OCI-LY3 (cell line): ENCODE results near the gene NDE1.

Experiments
- H2AFZ ChIP-seq: fragments of 200-600, 300-600 bp; shearing (Covaris generic); 2 replicates; pipeline ENCODE4 v1.6.0; 2014; ENCODE audit warnings: antibody characterized with exemption, low read depth, low read length
- H3K27ac ChIP-seq: fragments of 200-600, 300-600 bp; sonication (generic); 2 replicates; pipeline ENCODE4 v1.5.1; 2014; ENCODE audit warnings: mild to moderate bottlenecking, low read length, moderate library complexity, mixed read lengths
- H3K27me3 ChIP-seq: fragments of 200-600, 300-600 bp; sonication (generic); 2 replicates; pipeline ENCODE4 v1.6.1; 2014; ENCODE audit warnings: low read depth, low read length, mixed read lengths
- H3K36me3 ChIP-seq: fragments of 200-600, 300-600 bp; sonication (generic); replicated peaks from 2 replicates; pipeline ENCODE3; 2014; ENCODE audit warnings: low read depth, low read length, mixed read lengths
- H3K4me1 ChIP-seq: fragments of 300-600, 200-600 bp; sonication (generic); 2 replicates; pipeline ENCODE4 v1.6.1; 2014; ENCODE audit warnings: low read length, mixed read lengths
- H3K4me2 ChIP-seq: fragments of 200-600, 300-600 bp; sonication (generic); 2 replicates; pipeline ENCODE4 v1.6.1; 2014; ENCODE audit warnings: low read length, mixed read lengths
- H3K4me3 ChIP-seq: fragments of 300-600, 200-600 bp; sonication (generic); 2 replicates; pipeline ENCODE4 v1.5.1; 2014; ENCODE audit warnings: antibody characterized with exemption, mild to moderate bottlenecking, low read length, moderate library complexity
- H3K79me2 ChIP-seq: fragments of 300-600, 200-600 bp; shearing (Covaris generic); 2 replicates; pipeline ENCODE4 v1.6.1; 2014; ENCODE audit warnings: mild to moderate bottlenecking, low read length, mixed read lengths
- H3K9ac ChIP-seq: fragments of 300-600, 200-600 bp; shearing (Covaris generic); 2 replicates; pipeline ENCODE4 v1.6.0; 2014; ENCODE audit warnings: mild to moderate bottlenecking, low read length, moderate library complexity
- H3K9me3 ChIP-seq: fragments of 200-600, 300-600 bp; shearing (Covaris generic); 2 replicates; pipeline ENCODE4 v1.6.1; 2014; ENCODE audit warnings: low read length, mixed read lengths; ENCODE audit not compliant: insufficient read depth
- H4K20me1 ChIP-seq: fragments of 200-600, 300-600 bp; sonication (generic); 2 replicates; pipeline ENCODE4 v1.6.1; 2016; ENCODE audit warnings: low read length, mixed read lengths; ENCODE audit not compliant: insufficient read depth
- CTCF ChIP-seq: fragments of 200-600, 300-600 bp; sonication (generic); IDR thresholded peaks from 2 replicates; pipeline ENCODE4 v1.5.1; 2014; ENCODE audit warnings: antibody characterized with exemption, low read length, low read depth
- EZH2phosphoT487 ChIP-seq: fragments of 200-600 bp; shearing (Covaris generic); IDR thresholded peaks from 2 replicates; pipeline ENCODE4 v1.6.1; 2018; ENCODE audit warnings: antibody characterized with exemption, mixed run types, low read depth

Gene NDE1

DNA sequence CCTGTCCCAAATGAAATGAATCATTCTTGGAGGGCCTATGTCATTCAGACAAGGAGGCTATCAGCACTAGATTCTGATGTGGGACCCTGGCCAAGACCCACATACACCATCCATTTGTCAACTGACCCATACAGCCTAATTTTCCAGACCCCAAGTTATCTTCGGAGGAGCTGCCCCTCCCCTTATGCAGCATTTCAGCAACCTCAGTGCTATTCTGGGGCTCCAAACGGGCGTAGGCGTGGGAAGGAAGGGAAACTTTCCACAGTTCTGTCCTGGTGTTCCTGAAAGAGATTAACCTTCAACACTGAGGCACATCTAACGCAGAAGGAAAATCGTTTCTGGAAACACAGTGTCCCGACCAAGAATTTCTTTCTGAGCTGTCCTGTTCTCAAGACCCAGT lies 120.1 kb downstream of the NDE1 start:
- H3K4me2 ChIP-seq = no peak overlapping the region
- H2AFZ ChIP-seq = no peak overlapping the region
- no peaks in the 10 kb centered on the region for H3K36me3 ChIP-seq
- H3K27ac ChIP-seq = no peak overlapping the region
- no peaks in the 10 kb centered on the region for H3K79me2 ChIP-seq
- H3K4me1 ChIP-seq = peaks cover 3% of the 10 kb centered on the region
- H3K4me3 ChIP-seq = no peak overlapping the region
- peaks cover 18% of the 10 kb centered on the region for H3K27me3 ChIP-seq
- H3K9me3 ChIP-seq = no peaks in the 10 kb centered on the region
- H3K9ac ChIP-seq = no peak overlapping the region
- TF ChIP-seq EZH2phosphoT487 (no peak), CTCF (no peak)
- no peaks in the 10 kb centered on the region for H4K20me1 ChIP-seq

DNA sequence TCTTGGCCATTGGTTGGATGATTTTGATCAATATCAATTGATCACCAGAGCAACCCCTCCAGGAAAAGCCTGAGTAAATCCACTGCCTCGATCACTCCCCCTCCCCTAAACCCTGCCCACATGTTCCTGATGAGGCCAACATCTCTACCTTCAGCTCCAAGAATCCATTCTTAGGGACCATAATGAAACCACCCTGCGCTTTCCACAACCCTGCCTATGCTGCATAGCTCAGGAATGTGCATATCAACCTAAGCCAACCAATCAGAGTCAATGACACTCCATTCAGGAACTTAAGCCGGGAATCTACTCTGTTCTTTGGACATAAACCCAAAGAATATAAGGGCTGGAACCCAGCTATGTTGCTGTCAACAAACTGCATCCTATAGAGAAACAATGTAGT lies 120.5 kb downstream of the NDE1 start:
- H3K27ac ChIP-seq = no peak overlapping the region
- H3K9me3 ChIP-seq = no peaks in the 10 kb centered on the region
- H2AFZ ChIP-seq = no peak overlapping the region
- no peak overlapping the region for H3K4me3 ChIP-seq
- H3K79me2 ChIP-seq = no peaks in the 10 kb centered on the region
- peaks cover 18% of the 10 kb centered on the region for H3K27me3 ChIP-seq
- no peak overlapping the region for H3K4me2 ChIP-seq
- peaks cover 3% of the 10 kb centered on the region for H3K4me1 ChIP-seq
- H3K9ac ChIP-seq = no peak overlapping the region
- TF ChIP-seq EZH2phosphoT487 = no peak
- no peak for TF ChIP-seq CTCF
- no peaks in the 10 kb centered on the region for H3K36me3 ChIP-seq
- H4K20me1 ChIP-seq = no peaks in the 10 kb centered on the region

DNA sequence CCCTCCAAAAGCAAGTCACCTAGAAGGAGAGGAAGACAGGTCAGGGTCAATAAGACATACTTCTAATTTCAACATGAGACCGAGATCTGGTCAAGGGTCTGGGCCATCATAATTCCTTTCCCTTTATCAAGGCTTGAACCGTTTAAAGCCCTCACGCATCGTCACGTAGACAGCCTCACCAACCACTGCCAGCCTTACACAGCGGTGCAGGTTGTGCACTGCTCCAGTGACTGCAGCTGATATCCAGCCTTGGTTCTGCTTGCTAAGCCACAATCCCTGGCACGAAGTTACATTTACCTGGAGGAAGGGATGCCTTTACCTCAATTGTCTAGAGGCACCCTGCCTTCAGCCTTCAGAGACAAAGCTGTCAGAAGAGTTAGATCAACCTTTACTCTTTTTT lies 121.6 kb downstream of the NDE1 start:
- H3K27me3 ChIP-seq = peaks cover 18% of the 10 kb centered on the region
- TF ChIP-seq EZH2phosphoT487 (no peak), CTCF (no peak)
- no peak overlapping the region for H3K4me2 ChIP-seq
- no peaks in the 10 kb centered on the region for H3K79me2 ChIP-seq
- H3K9me3 ChIP-seq = no peaks in the 10 kb centered on the region
- no peak overlapping the region for H3K9ac ChIP-seq
- H3K4me1 ChIP-seq = no peaks in the 10 kb centered on the region
- H2AFZ ChIP-seq = no peak overlapping the region
- no peak overlapping the region for H3K4me3 ChIP-seq
- no peaks in the 10 kb centered on the region for H3K36me3 ChIP-seq
- H4K20me1 ChIP-seq = no peaks in the 10 kb centered on the region
- H3K27ac ChIP-seq = no peak overlapping the region

DNA sequence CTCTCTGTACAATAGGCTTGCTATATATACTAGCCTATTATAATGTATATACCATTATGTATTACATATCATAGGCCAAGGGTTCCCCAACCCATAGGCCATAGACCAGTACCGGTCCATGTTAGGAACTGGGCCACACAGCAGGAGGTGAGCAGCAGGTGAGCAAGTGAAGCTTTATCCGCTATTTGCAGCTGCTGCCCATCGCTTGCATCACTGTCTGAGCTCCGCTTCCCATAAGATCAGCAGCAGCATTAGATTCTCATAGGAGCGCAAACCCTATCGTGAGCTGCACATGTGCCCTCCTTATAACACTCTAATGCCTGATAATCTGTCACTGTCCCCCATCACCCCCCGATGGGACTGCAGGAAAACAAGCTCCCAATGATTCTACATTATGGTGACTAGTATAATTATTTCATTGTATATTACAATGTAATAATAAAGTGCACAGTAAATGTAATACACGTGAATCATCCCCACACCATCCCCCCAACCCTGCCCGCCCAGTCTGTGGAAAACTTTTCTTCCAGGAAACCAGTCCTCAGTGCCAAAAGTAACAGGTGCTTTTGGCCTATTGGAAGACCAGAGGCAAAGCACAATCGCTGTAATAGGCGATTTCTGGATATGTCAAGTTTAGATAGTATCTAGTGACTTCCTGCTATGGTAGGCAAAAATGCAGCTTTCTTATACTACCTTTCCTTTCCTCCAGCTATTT lies 122.7 kb downstream of the NDE1 start:
- Histone ChIP-seq H3K9me3 (no peaks in the 10 kb centered on the region), H3K27me3 (peaks cover 18% of the 10 kb centered on the region), H3K4me1 (no peaks in the 10 kb centered on the region), H3K36me3 (no peaks in the 10 kb centered on the region), H3K4me2 (no peak overlapping the region), H2AFZ (no peak overlapping the region), H3K27ac (no peak overlapping the region), H4K20me1 (no peaks in the 10 kb centered on the region), H3K9ac (no peak overlapping the region), H3K4me3 (no peak overlapping the region), H3K79me2 (no peaks in the 10 kb centered on the region)
- TF ChIP-seq CTCF (no peak), EZH2phosphoT487 (no peak)
